Pancreas (tissue), 10 donors: ENCODE data around the gene POP7. TPM values are rescaled to one million over a fixed set of nuclear protein-coding genes. Genes with fewer than 3 reads are reported as not detected.
"Not testable (repeated sequence)": the region's sequence is repeated elsewhere in the genome, so short reads cannot be mapped to it uniquely, and the experiment has no call there.

Experiments
- ATAC-seq, 4 donors: fragments of 200-7000 bp; cut with Tn5 transposase; one replicate each; pipeline versions ENCODE4 v1.8.0 to v1.9.1; 2020; ENCODE audit warnings: mild to moderate bottlenecking in 4 of 4, moderate library complexity in 4 of 4
- DNase-seq, 6 donors: peaks; one replicate each; pipeline ENCODE4 v3.0.0-alpha.2; 2020
- FAIRE-seq: peaks from 2 replicates; lab custom pipeline; 2012; peaks lifted over from hg19 to GRCh38; lab: Jason Lieb, UNC
- H3K27ac ChIP-seq, 4 donors: fragments of 200-600 bp; sonication (generic); 1 replicate in 3 of 4; 2 replicates in 1 of 4; pipeline versions ENCODE4 v1.5.0 to v1.8.0; 2020
- H3K27me3 ChIP-seq, 4 donors: fragments of 200-600 bp; one replicate each; pipeline ENCODE4 v1.8.0; 2021
- H3K36me3 ChIP-seq, 3 donors: fragments of 200-600 bp; sonication (generic) in 1 of 3; one replicate each; pipeline versions ENCODE4 v1.5.0 to v1.8.0; 2020 to 2021
- H3K4me1 ChIP-seq, 3 donors: fragments of 200-600 bp; one replicate each; pipeline ENCODE4 v1.8.0; 2021
- H3K4me3 ChIP-seq, 4 donors: fragments of 200-600 bp; sonication (generic) in 2 of 4; one replicate each; pipeline versions ENCODE4 v1.5.0 to v1.8.0; 2020 to 2021
- H3K9me3 ChIP-seq, 4 donors: fragments of 200-600 bp; one replicate each; pipeline ENCODE4 v1.8.0; 2021
- WGBS, 2 donors: extraction: QIAGEN DNeasy Blood & Tissue Kit; methylation state at CpG; one replicate each; pipeline ENCODE4 v1.1.7; 2013; 5-methylcytosine and 5-hydroxymethylcytosine counted together
- intact Hi-C, 3 donors: fragments of 100-400 bp; cut with DNase I; formaldehyde crosslinking; loops; one replicate each; pipeline versions ENCODE4 v1.11.1 to v1.14.2; 2022
- polyA plus RNA-seq, 2 donors: library from polyadenylated mRNA; stranded (reverse); fragments of 200-250 nt; gene quantifications; one replicate each; pipeline ENCODE4 v1.2.3, GENCODE V29; 2013
- total RNA-seq, 6 donors: library from RNA; stranded (reverse); fragmentation: NEBNext Ultra II Directional in 4 of 6; extraction: Animal tissue kit (Norgen Biotek cat#: 25700) in 4 of 6; gene quantifications; one replicate each; pipeline versions ENCODE4 v1.2.1 to v1.2.4, GENCODE V29; 2021 to 2023
- TF ChIP-seq, protein P1 (sequence below), 4 donors: fragments of 200-600 bp; sonication (generic) in 3 of 4; IDR thresholded peaks; one replicate each; pipeline versions ENCODE4 v1.5.0 to v1.8.0; 2021; ENCODE audit warnings: antibody characterized with exemption in 4 of 4
- donor health status: healthy with polysubstance abuse.
- donor health status: DM: no; HTN: no; CAD: no; lungs with moderate emphysema.
- donor health status: DM: no; HTN: no; CAD: no.
- donor health status: control.
- donor health status: control.
- donor health status: Bipolar disorder and iron deficiency.
- donor health status: DM: yes; HTN: yes; CAD: no.
- donor health status: DM: no; HTN: no; CAD: no.
- donor health status: DM: no; HTN: no; CAD: no.
- donor health status: DM: yes; HTN: yes; CAD: no.

Gene POP7
- total and polyA plus RNA-seq, 8 donors = 10.5 to 26.1 (median 16.2) TPM

DNA sequence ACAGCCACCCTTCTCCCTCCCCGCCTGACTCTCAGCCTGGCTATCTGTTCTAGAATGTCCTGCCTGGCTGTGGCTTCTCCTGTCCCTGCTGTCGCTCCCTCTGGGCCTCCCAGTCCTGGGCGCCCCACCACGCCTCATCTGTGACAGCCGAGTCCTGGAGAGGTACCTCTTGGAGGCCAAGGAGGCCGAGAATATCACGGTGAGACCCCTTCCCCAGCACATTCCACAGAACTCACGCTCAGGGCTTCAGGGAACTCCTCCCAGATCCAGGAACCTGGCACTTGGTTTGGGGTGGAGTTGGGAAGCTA lies 15.5 kb downstream of the POP7 start:
- Histone ChIP-seq H3K36me3 (no peaks in the 10 kb centered on the region), H3K27me3 (no peaks in the 10 kb centered on the region), H3K4me1 (peaks cover 0 to 14% (median 11%) of the 10 kb centered on the region in 3 donors), H3K27ac (no peak overlapping the region), H3K4me3 (no peak overlapping the region), H3K9me3 (no peaks in the 10 kb centered on the region)
- intact Hi-C loops = no loop called here
- TF ChIP-seq, protein P1, sequence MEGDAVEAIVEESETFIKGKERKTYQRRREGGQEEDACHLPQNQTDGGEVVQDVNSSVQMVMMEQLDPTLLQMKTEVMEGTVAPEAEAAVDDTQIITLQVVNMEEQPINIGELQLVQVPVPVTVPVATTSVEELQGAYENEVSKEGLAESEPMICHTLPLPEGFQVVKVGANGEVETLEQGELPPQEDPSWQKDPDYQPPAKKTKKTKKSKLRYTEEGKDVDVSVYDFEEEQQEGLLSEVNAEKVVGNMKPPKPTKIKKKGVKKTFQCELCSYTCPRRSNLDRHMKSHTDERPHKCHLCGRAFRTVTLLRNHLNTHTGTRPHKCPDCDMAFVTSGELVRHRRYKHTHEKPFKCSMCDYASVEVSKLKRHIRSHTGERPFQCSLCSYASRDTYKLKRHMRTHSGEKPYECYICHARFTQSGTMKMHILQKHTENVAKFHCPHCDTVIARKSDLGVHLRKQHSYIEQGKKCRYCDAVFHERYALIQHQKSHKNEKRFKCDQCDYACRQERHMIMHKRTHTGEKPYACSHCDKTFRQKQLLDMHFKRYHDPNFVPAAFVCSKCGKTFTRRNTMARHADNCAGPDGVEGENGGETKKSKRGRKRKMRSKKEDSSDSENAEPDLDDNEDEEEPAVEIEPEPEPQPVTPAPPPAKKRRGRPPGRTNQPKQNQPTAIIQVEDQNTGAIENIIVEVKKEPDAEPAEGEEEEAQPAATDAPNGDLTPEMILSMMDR (IDR thresholded peaks at IDR 0.05) = no peak
- DNase-seq (no peak), ATAC-seq (no peak), FAIRE-seq (no peak)
- 87 to 88% methylated on average over 8 of the region's 8 CpGs for WGBS, 2 donors

DNA sequence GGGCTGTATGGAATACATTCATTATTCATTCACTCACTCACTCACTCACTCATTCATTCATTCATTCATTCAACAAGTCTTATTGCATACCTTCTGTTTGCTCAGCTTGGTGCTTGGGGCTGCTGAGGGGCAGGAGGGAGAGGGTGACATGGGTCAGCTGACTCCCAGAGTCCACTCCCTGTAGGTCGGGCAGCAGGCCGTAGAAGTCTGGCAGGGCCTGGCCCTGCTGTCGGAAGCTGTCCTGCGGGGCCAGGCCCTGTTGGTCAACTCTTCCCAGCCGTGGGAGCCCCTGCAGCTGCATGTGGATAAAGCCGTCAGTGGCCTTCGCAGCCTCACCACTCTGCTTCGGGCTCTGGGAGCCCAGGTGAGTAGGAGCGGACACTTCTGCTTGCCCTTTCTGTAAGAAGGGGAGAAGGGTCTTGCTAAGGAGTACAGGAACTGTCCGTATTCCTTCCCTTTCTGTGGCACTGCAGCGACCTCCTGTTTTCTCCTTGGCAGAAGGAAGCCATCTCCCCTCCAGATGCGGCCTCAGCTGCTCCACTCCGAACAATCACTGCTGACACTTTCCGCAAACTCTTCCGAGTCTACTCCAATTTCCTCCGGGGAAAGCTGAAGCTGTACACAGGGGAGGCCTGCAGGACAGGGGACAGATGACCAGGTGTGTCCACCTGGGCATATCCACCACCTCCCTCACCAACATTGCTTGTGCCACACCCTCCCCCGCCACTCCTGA lies 16.7 kb downstream of the POP7 start:
- TF ChIP-seq, protein P1 (IDR thresholded peaks at IDR 0.05) = no peak
- intact Hi-C loops = no loop called here
- H3K27ac ChIP-seq = peak overlapping the region; percentile 66 to 79 (median 74)
- H3K27me3 ChIP-seq = no peaks in the 10 kb centered on the region
- 36 to 43% methylated on average over 16 to 17 of the region's 17 CpGs for WGBS, 2 donors
- DNase-seq (peak; percentile 85 to 95 (median 92)), ATAC-seq (peak; percentile 82 to 90 (median 88)), FAIRE-seq (no peak)
- no peaks in the 10 kb centered on the region for H3K36me3 ChIP-seq
- peaks cover 0 to 14% (median 11%) of the 10 kb centered on the region in 3 donors for H3K4me1 ChIP-seq
- no peaks in the 10 kb centered on the region for H3K9me3 ChIP-seq
- H3K4me3 ChIP-seq = peak overlapping the region in 3 of 4 donors; percentile 8 to 27 (median 17)

DNA sequence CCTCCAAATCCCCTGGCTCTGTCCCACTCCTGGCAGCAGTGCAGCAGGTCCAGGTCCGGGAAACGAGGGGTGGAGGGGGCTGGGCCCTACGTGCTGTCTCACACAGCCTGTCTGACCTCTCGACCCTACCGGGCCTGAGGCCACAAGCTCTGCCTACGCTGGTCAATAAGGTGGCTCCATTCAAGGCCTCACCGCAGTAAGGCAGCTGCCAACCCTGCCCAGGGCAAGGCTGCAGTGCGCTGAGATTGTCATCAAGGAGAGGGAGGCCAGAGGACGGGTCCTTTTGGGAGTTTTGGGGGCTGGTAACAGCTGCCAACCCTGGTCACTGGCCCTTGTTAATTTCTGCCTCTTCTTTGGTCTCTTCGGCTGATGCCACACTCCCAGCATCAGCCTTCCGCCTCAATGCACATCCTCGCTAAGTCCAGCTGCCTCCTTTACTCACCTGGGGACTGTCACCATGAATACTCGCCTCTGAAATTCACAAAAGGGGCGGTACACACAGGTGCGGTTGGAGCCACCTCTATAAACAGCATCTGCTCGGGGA lies 17.9 kb downstream of the POP7 start:
- TF ChIP-seq, protein P1 (IDR thresholded peaks at IDR 0.05) = no peak
- Histone ChIP-seq H3K9me3 (no peaks in the 10 kb centered on the region), H3K27me3 (no peaks in the 10 kb centered on the region), H3K27ac (peak overlapping the region; percentile 66 to 79 (median 74)), H3K36me3 (no peaks in the 10 kb centered on the region), H3K4me3 (peak overlapping the region in 2 of 4 donors; percentile 17 to 27), H3K4me1 (peaks cover 0 to 14% (median 11%) of the 10 kb centered on the region in 3 donors)
- no peak for FAIRE-seq
- intact Hi-C loops = no loop called here
- peak; percentile 40 to 74 (median 57) for DNase-seq
- WGBS, 2 donors = 48 to 51% methylated on average over 16 of the region's 16 CpGs
- peak in 3 of 4 donors; percentile 31 to 36 (median 34) for ATAC-seq

DNA sequence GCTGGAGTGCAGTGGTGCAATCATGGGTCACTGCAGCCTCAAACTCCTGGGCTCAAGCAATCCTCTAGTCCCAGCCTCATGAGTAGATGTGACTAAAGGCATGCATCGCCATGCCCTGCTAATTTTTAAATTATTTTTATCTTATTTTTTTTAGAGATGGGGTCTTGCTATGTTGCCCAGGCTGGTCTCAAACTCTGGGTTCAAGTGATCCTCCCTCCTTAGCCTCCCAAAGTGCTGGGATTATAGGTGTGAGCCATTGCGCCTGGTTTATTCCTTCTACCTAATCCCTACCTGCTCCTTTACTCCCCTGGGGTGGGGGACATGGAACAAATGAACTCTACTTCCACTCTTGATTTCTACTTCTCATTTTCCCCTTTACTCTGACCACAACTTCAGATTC lies 18.4 kb downstream of the POP7 start:
- H3K27me3 ChIP-seq, H3K9me3 ChIP-seq, ATAC-seq, FAIRE-seq, intact Hi-C loops, DNase-seq, H3K36me3 ChIP-seq: not testable (repeated sequence)
- Histone ChIP-seq H3K27ac (peak overlapping the region in 3 of 4 donors; percentile 15 to 78 (median 66)), H3K4me1 (peaks cover 0 to 14% (median 11%) of the 10 kb centered on the region in 3 donors), H3K4me3 (peak overlapping the region in 2 of 4 donors; percentile 17 to 27)
- WGBS, 2 donors = 92 to 94% methylated on average over 2 of the region's 2 CpGs

DNA sequence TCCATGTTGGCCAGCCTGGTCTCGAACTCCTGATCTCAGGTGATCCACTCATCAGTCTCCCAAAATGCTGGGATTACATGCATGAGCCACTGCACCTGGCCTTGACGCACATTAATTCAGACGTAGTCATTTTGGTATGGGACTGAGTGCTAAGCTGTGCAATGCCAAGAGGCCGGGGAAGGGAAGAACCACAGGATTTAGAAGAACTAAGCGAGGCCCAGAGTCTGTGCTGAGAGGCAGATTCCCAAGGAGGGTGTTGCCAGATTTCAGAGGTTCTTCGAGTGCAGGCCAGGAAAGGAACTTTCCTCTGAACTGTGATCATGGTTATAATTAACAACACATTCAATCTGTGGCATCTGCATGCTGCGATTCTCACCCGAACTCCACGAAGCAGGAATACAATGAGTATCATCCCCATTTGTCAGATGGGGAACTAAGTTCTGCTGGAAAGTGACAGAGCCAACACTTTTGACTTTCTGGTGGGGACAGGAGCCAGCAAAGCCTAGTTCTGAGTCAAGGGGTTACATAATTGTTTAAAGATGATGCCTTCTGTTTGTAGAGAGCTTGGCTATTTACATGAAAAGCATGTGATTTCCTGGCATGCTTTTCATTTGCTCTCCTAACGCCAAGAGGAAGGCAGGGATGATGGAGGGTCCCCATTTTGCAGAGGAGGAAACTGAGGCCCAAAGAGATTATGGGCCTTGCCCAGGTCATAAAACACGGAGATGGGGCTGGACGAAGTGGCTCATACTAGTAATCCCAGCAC lies 21.3 kb downstream of the POP7 start:
- intact Hi-C loops = no loop called here
- H3K27ac ChIP-seq = no peak overlapping the region
- no peaks in the 10 kb centered on the region for H3K36me3 ChIP-seq
- TF ChIP-seq, protein P1 (IDR thresholded peaks at IDR 0.05) = no peak
- ATAC-seq (no peak), FAIRE-seq (no peak), DNase-seq (no peak)
- peaks cover 0 to 14% (median 11%) of the 10 kb centered on the region in 3 donors for H3K4me1 ChIP-seq
- H3K9me3 ChIP-seq = no peaks in the 10 kb centered on the region
- WGBS, 2 donors = 67 to 75% methylated on average over 12 of the region's 12 CpGs
- H3K4me3 ChIP-seq = no peak overlapping the region
- no peaks in the 10 kb centered on the region for H3K27me3 ChIP-seq
